Adrenal gland (tissue), 12 donors: Measurements from ENCODE around the gene HRAS. TPM values are rescaled to one million over a fixed set of nuclear protein-coding genes. Genes with fewer than 3 reads are reported as not detected.

Experiments
- DNase-seq, 7 donors: peaks; one replicate each; pipeline ENCODE4 v3.0.0-alpha.2; 2019 to 2020
- H3K27ac ChIP-seq, 5 donors: fragments of 200-600 bp; sonication (generic) in 4 of 5; 1 replicate in 3 of 5; 2 replicates in 2 of 5; pipeline versions ENCODE4 v1.5.1 to v1.8.0; 2016 to 2020; ENCODE audit warnings: mild to moderate bottlenecking in 1 of 5
- H3K27me3 ChIP-seq: fragments of 200-600 bp; 2 replicates; pipeline ENCODE4 v1.8.0; 2021
- H3K36me3 ChIP-seq, 2 donors: fragments of 200-600 bp; replicated peaks in 1 of 2; 1 replicate in 1 of 2; 2 replicates in 1 of 2; pipeline versions ENCODE4 v1.5.1 to v1.8.0; 2018 to 2022
- H3K4me1 ChIP-seq, 2 donors: fragments of 200-600 bp; replicated peaks in 1 of 2; 1 replicate in 1 of 2; 2 replicates in 1 of 2; pipeline versions ENCODE4 v1.5.1 to v1.8.0; 2018 to 2021
- H3K4me3 ChIP-seq, 4 donors: fragments of 200-600 bp; sonication (generic) in 3 of 4; one replicate each; pipeline ENCODE4 v1.5.1; 2016 to 2018
- H3K9me3 ChIP-seq, 3 donors: fragments of 200-600 bp; sonication (generic) in 1 of 3; replicated peaks in 1 of 3; 1 replicate in 2 of 3; 2 replicates in 1 of 3; pipeline versions ENCODE4 v1.5.1 to v1.8.0; 2016 to 2021
- POLR2A ChIP-seq, 2 donors: fragments of 450-650 bp; IDR thresholded peaks; one replicate each; pipeline ENCODE4 v1.6.1; 2017; ENCODE audit warnings: antibody characterized with exemption in 2 of 2, mild to moderate bottlenecking in 2 of 2, moderate library complexity in 1 of 2
- WGBS, 4 donors: extraction: QIAGEN DNeasy Blood & Tissue Kit in 2 of 4; methylation state at CpG; one replicate each; pipeline versions ENCODE4 v1.1.5 to v1.1.7; 2013 to 2017; 5-methylcytosine and 5-hydroxymethylcytosine counted together
- intact Hi-C, 2 donors: fragments of 100-400 bp; cut with DNase I; formaldehyde crosslinking; loops; one replicate each; pipeline versions ENCODE4 v1.14.1 to v1.15.0; 2022 to 2023
- polyA plus RNA-seq, 3 donors: library from polyadenylated mRNA; stranded (reverse); fragments of 200-250 nt in 2 of 3; fragments of 350-450 nt in 1 of 3; fragmentation: Illumina TruSeq in 1 of 3; extraction: RNeasy Lipid Tissue Mini Kit (QIAGEN cat#74804) in 1 of 3; gene quantifications; one replicate each; pipeline ENCODE4 v1.2.3, GENCODE V29; 2013 to 2014
- total RNA-seq, 9 donors: library from RNA; depleted of rRNA in 4 of 9; stranded (reverse); fragments of >200 nt in 4 of 9; fragments of 120-200 nt in 1 of 9; fragmentation: NEBNext Ultra II Directional in 1 of 9; extraction: Animal tissue kit (Norgen Biotek cat#: 25700) in 1 of 9; gene quantifications; one replicate each; pipeline versions ENCODE4 v1.1.0 to v1.2.4, GENCODE V29; 2013 to 2023
- TF ChIP-seq, protein P1 (sequence below), 6 experiments: fragments of 450-650 bp in 4 of 6; fragments of 200-600 bp in 2 of 6; sonication (generic) in 1 of 6; IDR thresholded peaks; 1 replicate in 5 of 6; 2 replicates in 1 of 6; pipeline versions ENCODE4 v1.5.1 to v1.8.0; 2016 to 2021; ENCODE audit warnings: antibody characterized with exemption in 6 of 6, mild to moderate bottlenecking in 2 of 6, moderate library complexity in 1 of 6
- donor health status: healthy with polysubstance abuse.
- donor health status: Bipolar disorder and iron deficiency.
- donor health status: DM: yes; HTN: yes; CAD: no.
- donor health status: DM: no; HTN: no; CAD: no.
- donor health status: DM: no; HTN: no; CAD: no.
- donor health status: DM: yes; HTN: yes; CAD: no.

HRAS gene
- total and polyA plus RNA-seq, 12 donors: 10.8 to 190 (median 39.0) TPM

DNA sequence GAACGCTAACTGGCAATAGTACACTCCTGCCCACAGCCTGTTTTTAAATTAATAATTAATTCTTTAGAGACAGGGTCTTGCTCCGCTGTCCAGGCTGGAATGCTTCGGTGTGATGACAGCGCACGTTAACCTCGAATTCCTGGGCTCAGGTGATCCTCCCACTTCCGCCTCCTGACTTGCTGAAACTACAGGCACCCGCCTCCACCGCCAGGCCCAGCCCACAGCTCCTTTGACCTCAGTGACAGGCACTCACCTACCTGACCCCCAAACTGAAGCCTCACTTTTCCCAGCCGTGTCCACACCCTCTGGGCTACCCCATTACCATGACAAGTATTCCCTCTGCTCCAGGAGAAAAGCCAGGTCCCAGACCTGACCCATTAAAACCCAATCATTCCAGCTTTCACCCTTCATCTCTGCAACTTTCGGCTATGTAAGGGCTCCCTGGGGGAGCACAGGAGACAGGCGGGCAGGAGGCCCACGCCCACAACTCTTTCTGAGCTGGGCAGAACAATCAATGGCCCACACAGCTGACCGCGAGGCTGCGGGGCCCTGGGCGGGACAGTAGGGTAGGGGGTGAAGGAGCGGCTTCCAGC, 24.4 kb upstream of the HRAS start:
- TF ChIP-seq, protein P1, sequence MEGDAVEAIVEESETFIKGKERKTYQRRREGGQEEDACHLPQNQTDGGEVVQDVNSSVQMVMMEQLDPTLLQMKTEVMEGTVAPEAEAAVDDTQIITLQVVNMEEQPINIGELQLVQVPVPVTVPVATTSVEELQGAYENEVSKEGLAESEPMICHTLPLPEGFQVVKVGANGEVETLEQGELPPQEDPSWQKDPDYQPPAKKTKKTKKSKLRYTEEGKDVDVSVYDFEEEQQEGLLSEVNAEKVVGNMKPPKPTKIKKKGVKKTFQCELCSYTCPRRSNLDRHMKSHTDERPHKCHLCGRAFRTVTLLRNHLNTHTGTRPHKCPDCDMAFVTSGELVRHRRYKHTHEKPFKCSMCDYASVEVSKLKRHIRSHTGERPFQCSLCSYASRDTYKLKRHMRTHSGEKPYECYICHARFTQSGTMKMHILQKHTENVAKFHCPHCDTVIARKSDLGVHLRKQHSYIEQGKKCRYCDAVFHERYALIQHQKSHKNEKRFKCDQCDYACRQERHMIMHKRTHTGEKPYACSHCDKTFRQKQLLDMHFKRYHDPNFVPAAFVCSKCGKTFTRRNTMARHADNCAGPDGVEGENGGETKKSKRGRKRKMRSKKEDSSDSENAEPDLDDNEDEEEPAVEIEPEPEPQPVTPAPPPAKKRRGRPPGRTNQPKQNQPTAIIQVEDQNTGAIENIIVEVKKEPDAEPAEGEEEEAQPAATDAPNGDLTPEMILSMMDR (IDR thresholded peaks at IDR 0.05): no peak
- no peak for TF ChIP-seq POLR2A (IDR thresholded peaks at IDR 0.05)
- peaks cover 11 to 24% of the 10 kb centered on the region in 2 donors for H3K4me1 ChIP-seq
- 79 to 87% (median 84%) methylated on average over 11 to 18 of the region's 18 CpGs for WGBS, 4 donors
- H3K4me3 ChIP-seq: peak overlapping the region in 1 of 4 donors; percentile 94
- peaks cover 13% of the 10 kb centered on the region for H3K27me3 ChIP-seq
- DNase-seq: no peak
- H3K36me3 ChIP-seq: no peaks in the 10 kb centered on the region
- intact Hi-C loops: loop anchor here (5.0 to 10.0 kb wide), 2 partner anchors 52 to 165 kb away; no protein-coding TSS in a partner anchor
- H3K27ac ChIP-seq: no peak overlapping the region
- H3K9me3 ChIP-seq: no peaks in the 10 kb centered on the region

DNA sequence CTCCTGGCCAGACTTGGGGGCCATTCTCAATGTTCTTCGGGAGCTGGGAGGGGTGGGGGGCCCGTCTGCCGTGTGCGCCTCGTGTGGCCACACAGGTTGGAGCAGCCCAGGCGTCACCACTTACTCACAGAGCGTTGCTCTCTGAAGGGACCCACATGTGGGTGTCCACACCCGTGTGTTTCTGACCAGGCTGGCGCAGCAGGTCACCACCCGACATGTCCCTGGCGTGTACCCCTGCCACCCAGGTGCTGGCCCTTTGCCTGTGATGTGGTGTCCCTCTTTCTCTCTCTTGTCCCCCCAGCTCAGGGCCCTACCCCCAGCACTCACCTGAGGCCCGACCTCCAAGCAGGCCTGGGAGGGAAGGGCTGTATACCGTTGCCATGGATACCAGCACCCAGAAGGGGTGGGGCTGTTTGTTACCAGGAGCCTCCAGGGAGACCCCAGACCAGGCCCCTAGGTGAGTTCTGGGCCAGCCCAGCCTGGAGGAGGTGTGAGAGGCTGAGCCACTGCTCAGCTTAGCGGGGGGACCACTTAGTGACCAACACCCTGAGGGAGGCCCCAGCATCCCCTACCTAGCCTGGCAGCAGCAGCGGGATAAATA, 23.7 kb upstream of the HRAS start:
- Histone ChIP-seq H3K4me1 (peaks cover 11 to 29% of the 10 kb centered on the region in 2 donors), H3K9me3 (no peaks in the 10 kb centered on the region), H3K4me3 (no peak overlapping the region), H3K27me3 (peaks cover 20% of the 10 kb centered on the region), H3K36me3 (no peaks in the 10 kb centered on the region), H3K27ac (no peak overlapping the region)
- intact Hi-C loops: loop anchor here (5.0 to 10.0 kb wide), 2 partner anchors 53 to 166 kb away; no protein-coding TSS in a partner anchor
- no peak for DNase-seq
- TF ChIP-seq POLR2A (IDR thresholded peaks at IDR 0.05): no peak
- TF ChIP-seq, protein P1 (IDR thresholded peaks at IDR 0.05): no peak
- WGBS, 4 donors: 84 to 94% (median 88%) methylated on average over 6 to 15 of the region's 15 CpGs

DNA sequence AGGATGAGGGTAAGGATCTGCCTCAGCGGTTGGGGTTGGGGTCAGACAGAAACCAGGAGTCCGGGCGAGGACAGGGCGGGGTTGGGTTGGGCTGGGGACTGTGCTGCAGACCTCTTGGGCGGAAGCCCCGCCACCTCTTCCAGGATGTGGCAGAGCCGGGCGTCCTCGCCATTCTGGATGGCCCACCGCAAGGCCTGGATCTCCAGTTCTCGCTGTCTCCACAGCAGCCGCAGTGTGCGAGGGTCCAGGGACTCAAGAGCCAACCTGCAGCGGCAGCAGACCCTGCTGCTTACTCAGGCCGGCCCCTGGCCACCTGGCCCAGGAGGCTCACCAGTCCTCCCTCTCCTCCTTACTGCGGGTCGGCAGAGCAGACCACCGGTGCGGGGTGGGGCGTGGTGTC, 23.1 kb upstream of the HRAS start:
- WGBS, 4 donors: 72 to 98% (median 89%) methylated on average over 6 to 20 of the region's 20 CpGs
- H3K4me3 ChIP-seq: no peak overlapping the region
- H3K36me3 ChIP-seq: no peaks in the 10 kb centered on the region
- H3K4me1 ChIP-seq: peaks cover 11 to 29% of the 10 kb centered on the region in 2 donors
- no peak overlapping the region for H3K27ac ChIP-seq
- no peak for TF ChIP-seq POLR2A (IDR thresholded peaks at IDR 0.05)
- TF ChIP-seq, protein P1 (IDR thresholded peaks at IDR 0.05): no peak
- H3K27me3 ChIP-seq: peaks cover 22% of the 10 kb centered on the region
- intact Hi-C loops: loop anchor here (5.0 to 10.0 kb wide), 2 partner anchors 54 to 166 kb away; no protein-coding TSS in a partner anchor
- H3K9me3 ChIP-seq: no peaks in the 10 kb centered on the region
- no peak for DNase-seq

DNA sequence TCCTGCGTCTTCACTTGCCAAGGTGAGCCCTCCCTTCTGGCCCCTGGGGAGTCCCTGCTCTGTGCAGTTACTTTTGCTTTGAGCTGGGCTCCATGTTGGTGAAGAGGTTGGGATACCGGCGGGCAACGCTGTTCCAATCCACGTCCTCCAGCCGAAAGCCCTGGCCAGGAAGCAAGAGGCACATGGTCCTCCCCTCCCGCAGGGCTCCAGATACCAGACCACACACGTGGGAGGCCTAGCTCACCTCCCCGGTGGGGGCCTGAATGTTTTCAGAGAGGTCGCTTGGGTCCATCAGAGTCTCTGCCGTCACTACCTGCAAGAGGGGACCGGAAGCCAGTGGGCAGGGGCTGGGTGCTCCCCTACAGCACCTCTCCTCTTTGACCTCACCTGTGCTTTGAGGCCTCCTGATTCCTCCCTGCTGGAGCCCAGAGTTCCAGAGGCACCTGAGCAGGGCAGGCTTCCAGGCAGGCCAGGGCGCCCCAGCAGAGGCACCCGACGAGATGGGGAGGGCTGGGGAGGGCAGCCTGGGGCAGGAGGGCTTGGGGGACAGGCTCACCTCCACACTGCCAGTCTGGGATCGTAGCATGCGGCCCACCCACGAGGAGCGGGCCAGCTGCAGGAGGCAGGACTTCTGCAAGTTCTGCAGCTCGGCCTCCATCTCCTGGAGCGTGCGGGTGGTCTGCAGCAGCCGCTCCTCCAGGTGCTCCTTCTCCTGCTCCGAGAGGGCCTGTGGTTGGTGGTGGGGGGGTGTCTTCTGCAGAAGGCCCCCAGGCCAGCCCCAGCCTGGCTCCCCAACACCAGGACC, 22.2 kb upstream of the HRAS start:
- WGBS, 4 donors: 88 to 91% (median 89%) methylated on average over 7 to 24 of the region's 24 CpGs
- intact Hi-C loops: loop anchor here (5.0 to 10.0 kb wide), 2 partner anchors 55 to 167 kb away; no protein-coding TSS in a partner anchor
- TF ChIP-seq, protein P1 (IDR thresholded peaks at IDR 0.05): no peak
- no peak for TF ChIP-seq POLR2A (IDR thresholded peaks at IDR 0.05)
- H3K36me3 ChIP-seq: no peaks in the 10 kb centered on the region
- H3K9me3 ChIP-seq: no peaks in the 10 kb centered on the region
- H3K4me3 ChIP-seq: no peak overlapping the region
- peaks cover 11 to 29% of the 10 kb centered on the region in 2 donors for H3K4me1 ChIP-seq
- H3K27ac ChIP-seq: no peak overlapping the region
- peaks cover 24% of the 10 kb centered on the region for H3K27me3 ChIP-seq
- DNase-seq: no peak
